ENCODE results near the gene RABGAP1L.

Gene RABGAP1L

GRCh38 chr1:174678657-174679056 is 519.3 kb downstream of the RABGAP1L start:
- H3K27ac ChIP-seq (ENCODE audit: extremely low read depth, low read depth, low read length): no peak overlapping the region
- CTCF ChIA-PET: no interaction called here
- no peaks in the 10 kb centered on the region for H3K9me3 ChIP-seq (ENCODE audit: control insufficient read depth, insufficient read depth, low read depth, low read length)
- no peaks in the 10 kb centered on the region for H3K4me1 ChIP-seq (ENCODE audit: control insufficient read depth, insufficient read depth, low read length)
- no peak for TF ChIP-seq ZNF558 (tag by site-specific recombination; IDR thresholded peaks at IDR 0.05)
- H3K4me3 ChIP-seq (ENCODE audit: low read depth, low read length): no peak overlapping the region
- POLR2A ChIA-PET: no interaction called here
- no peaks in the 10 kb centered on the region for H3K36me3 ChIP-seq (ENCODE audit: control insufficient read depth in 2 of 2, insufficient read depth in 1 of 2, low read length in 2 of 2)

- POLR2A ChIA-PET: no interaction called here
- CTCF ChIA-PET: no interaction called here
- Histone ChIP-seq H3K4me3 (ENCODE audit: low read depth, low read length) (no peak overlapping the region), H3K9me3 (ENCODE audit: control insufficient read depth, insufficient read depth, low read depth, low read length) (no peaks in the 10 kb centered on the region), H3K27ac (ENCODE audit: extremely low read depth, low read depth, low read length) (no peak overlapping the region), H3K36me3 (ENCODE audit: control insufficient read depth in 2 of 2, insufficient read depth in 1 of 2, low read length in 2 of 2) (no peaks in the 10 kb centered on the region), H3K4me1 (ENCODE audit: control insufficient read depth, insufficient read depth, low read length) (no peaks in the 10 kb centered on the region)
- TF ChIP-seq ZNF585B (tag by site-specific recombination; IDR thresholded peaks at IDR 0.05) (no peak), ZNF670 (tag by site-specific recombination; IDR thresholded peaks at IDR 0.05; ENCODE audit: low read depth) (no peak), SP2 (tag by site-specific recombination; IDR thresholded peaks at IDR 0.05) (no peak), ZNF768 (tag by site-specific recombination; IDR thresholded peaks at IDR 0.05) (no peak), ZNF48 (tag by site-specific recombination; IDR thresholded peaks at IDR 0.05) (no peak), CTCF (tag by site-specific recombination; IDR thresholded peaks at IDR 0.05) (no peak), IKZF3 (tag by site-specific recombination; IDR thresholded peaks at IDR 0.05) (no peak), ZBTB17 (tag by site-specific recombination; IDR thresholded peaks at IDR 0.05) (no peak), ZNF501 (tag by site-specific recombination; IDR thresholded peaks at IDR 0.05) (no peak), ZNF169 (tag by site-specific recombination; IDR thresholded peaks at IDR 0.05) (no peak)
Observed at GRCh38 chr1:174680101-174680500, 520.8 kb downstream of the RABGAP1L start.

GRCh38 chr1:174682419-174683008 is 523.2 kb downstream of the RABGAP1L start:
- H3K9me3 ChIP-seq (ENCODE audit: control insufficient read depth, insufficient read depth, low read depth, low read length): no peaks in the 10 kb centered on the region
- H3K27ac ChIP-seq (ENCODE audit: extremely low read depth, low read depth, low read length): no peak overlapping the region
- no peaks in the 10 kb centered on the region for H3K36me3 ChIP-seq (ENCODE audit: control insufficient read depth in 2 of 2, insufficient read depth in 1 of 2, low read length in 2 of 2)
- ChIA-PET POLR2A (no interaction called here), CTCF (no interaction called here)
- no peak overlapping the region for H3K4me3 ChIP-seq (ENCODE audit: low read depth, low read length)
- H3K4me1 ChIP-seq (ENCODE audit: control insufficient read depth, insufficient read depth, low read length): no peaks in the 10 kb centered on the region
- TF ChIP-seq PRDM2 (tag by site-specific recombination; IDR thresholded peaks at IDR 0.05; ENCODE audit: borderline replicate concordance) (no peak), ZNF416 (tag by site-specific recombination; IDR thresholded peaks at IDR 0.05) (no peak), ZNF214 (tag by site-specific recombination; IDR thresholded peaks at IDR 0.05; ENCODE audit: borderline replicate concordance) (no peak), ZBTB11 (tag by site-specific recombination; conservative IDR thresholded peaks at IDR 0.05; ENCODE audit: low read depth) (no peak), ZFP41 (tag by site-specific recombination; IDR thresholded peaks at IDR 0.05; ENCODE audit: borderline replicate concordance) (no peak), ZNF530 (tag by site-specific recombination; IDR thresholded peaks at IDR 0.05; ENCODE audit: low read depth) (no peak), BCL6B (tag by site-specific recombination; IDR thresholded peaks at IDR 0.05) (no peak), ZIC2 (tag by site-specific recombination; IDR thresholded peaks at IDR 0.05) (no peak), KLF9 (tag by site-specific recombination; IDR thresholded peaks at IDR 0.05; ENCODE audit: low read depth) (no peak)

All from HEK293 (cell line).